Measurements from ENCODE around the gene NPRL2. TPM values are rescaled to one million over a fixed set of nuclear protein-coding genes. Genes with fewer than 3 reads are reported as not detected.

NPRL2 gene
- total and polyA plus RNA-seq, 9 of the 15 experiments (the other 6 are each of a cell fraction or from before 2014, with no cell fraction given): 17.4 to 40.4 (median 24.4) TPM

- TF ChIP-seq HDAC8 (tag; IDR thresholded peaks at IDR 0.05) (no peak), POLR2AphosphoS2 (IDR thresholded peaks at IDR 0.05; ENCODE audit: low read length) (peak; percentile 70; the same call in 1 of the 2 replicates), DPF2 (IDR thresholded peaks at IDR 0.05) (no peak), HSF4 (CRISPR knock-in tag; IDR thresholded peaks at IDR 0.05; ENCODE audit: borderline replicate concordance) (no peak), GATAD2A (IDR thresholded peaks at IDR 0.05) (no peak), ZNF311 (CRISPR knock-in tag; IDR thresholded peaks at IDR 0.05) (no peak), GMEB1 (CRISPR knock-in tag; IDR thresholded peaks at IDR 0.05) (peak; percentile 88), ZNF584 (CRISPR knock-in tag; IDR thresholded peaks at IDR 0.05; ENCODE audit: low read depth) (no peak), CBX3 (IDR thresholded peaks at IDR 0.05; ENCODE audit: borderline replicate concordance in 1 of 2, low read length in 2 of 2) (no peak), GABPB1 (CRISPR knock-in tag; IDR thresholded peaks at IDR 0.05) (peak; percentile 67), TAF15 (IDR thresholded peaks at IDR 0.05; ENCODE audit: low read depth, low read length) (no peak), PHB (CRISPR knock-in tag; IDR thresholded peaks at IDR 0.05) (no peak), TCFL5 (CRISPR knock-in tag; conservative IDR thresholded peaks at IDR 0.05) (no peak), COPS2 (conservative IDR thresholded peaks at IDR 0.05) (no peak), HDAC3 (IDR thresholded peaks at IDR 0.05; ENCODE audit: borderline replicate concordance, partially characterized antibody) (no peak), DIDO1 (tag; IDR thresholded peaks at IDR 0.05; ENCODE audit: low read depth) (no peak), ZNF347 (CRISPR knock-in tag; IDR thresholded peaks at IDR 0.05; ENCODE audit: low read depth) (no peak), PREB (CRISPR knock-in tag; IDR thresholded peaks at IDR 0.05) (no peak), PRMT5 (CRISPR knock-in tag; IDR thresholded peaks at IDR 0.05) (no peak), ZNF384 (IDR thresholded peaks at IDR 0.05; ENCODE audit: low read depth, low read length) (no peak), FOS (IDR thresholded peaks at IDR 0.05; ENCODE audit: extremely low read depth, insufficient read length) (no peak)
Observed at GRCh38 chr3:50337175-50337861, 13.3 kb downstream of the NPRL2 start (continued).

All from K562 (cell line).